Activated T-cell treated with anti-CD3 and anti-CD28 coated beads, Interleukin-2, amount 50 U/mL, for 24 hours (primary cell): ENCODE data around the gene IRAK4.
"Not testable (repeated sequence)": the region's sequence is repeated elsewhere in the genome, so short reads cannot be mapped to it uniquely, and the experiment has no call there.

Experiments
- DNase-seq: peaks from one replicate; pipeline ENCODE4 v3.0.0-alpha.2; 2020
- H3K27ac Mint-ChIP-seq: 2 replicates; pipeline ENCODE4 v1.8.0; 2020; ENCODE audit warnings: mild to moderate bottlenecking, mixed read lengths
- H3K27me3 Mint-ChIP-seq: 2 replicates; pipeline ENCODE4 v1.8.0; 2020; ENCODE audit warnings: mixed read lengths
- H3K36me3 Mint-ChIP-seq: 2 replicates; pipeline ENCODE4 v1.8.0; 2020; ENCODE audit warnings: low read depth, mixed read lengths
- H3K4me1 Mint-ChIP-seq: 2 replicates; pipeline ENCODE4 v1.8.0; 2020; ENCODE audit warnings: low read depth, mixed read lengths
- H3K4me3 Mint-ChIP-seq: 2 replicates; pipeline ENCODE4 v1.8.0; 2020; ENCODE audit warnings: mild to moderate bottlenecking, moderate library complexity, mixed read lengths
- H3K9me3 Mint-ChIP-seq: 2 replicates; pipeline ENCODE4 v1.8.0; 2020; ENCODE audit warnings: mixed read lengths

The IRAK4 gene

GRCh38 chr12:43751360-43751759 is 7.4 kb upstream of the IRAK4 start:
- H3K9me3 Mint-ChIP-seq, DNase-seq, H3K27ac Mint-ChIP-seq, H3K27me3 Mint-ChIP-seq, H3K4me3 Mint-ChIP-seq: not testable (repeated sequence)
- Mint-ChIP-seq H3K4me1 (peaks cover 35% of the 10 kb centered on the region), H3K36me3 (peaks cover 76% of the 10 kb centered on the region)

DNA sequence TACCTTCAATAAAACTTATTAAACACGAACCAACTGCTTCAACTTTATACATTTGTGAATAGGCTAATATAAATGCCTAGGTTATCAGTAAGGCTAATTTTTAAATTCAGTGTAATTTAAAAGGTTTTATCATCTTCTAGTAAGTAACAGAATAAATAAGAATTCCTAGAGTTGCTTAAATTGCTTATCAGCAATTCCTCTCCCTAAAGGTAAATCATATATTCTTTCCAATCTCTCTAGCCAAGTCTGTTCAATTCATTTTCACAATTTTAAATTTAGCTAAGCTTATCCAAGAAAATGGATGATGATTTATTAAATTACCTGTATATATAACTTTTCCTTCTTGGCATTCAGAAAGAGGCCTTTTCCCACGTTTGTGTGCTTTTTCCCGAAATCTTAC is 4.7 kb upstream of the IRAK4 start:
- no peak for DNase-seq
- no peak overlapping the region for H3K27ac Mint-ChIP-seq
- peaks cover 8% of the 10 kb centered on the region for H3K9me3 Mint-ChIP-seq
- peaks cover 81% of the 10 kb centered on the region for H3K36me3 Mint-ChIP-seq
- H3K4me1 Mint-ChIP-seq = peaks cover 51% of the 10 kb centered on the region
- H3K27me3 Mint-ChIP-seq = no peaks in the 10 kb centered on the region
- H3K4me3 Mint-ChIP-seq = no peak overlapping the region

DNA sequence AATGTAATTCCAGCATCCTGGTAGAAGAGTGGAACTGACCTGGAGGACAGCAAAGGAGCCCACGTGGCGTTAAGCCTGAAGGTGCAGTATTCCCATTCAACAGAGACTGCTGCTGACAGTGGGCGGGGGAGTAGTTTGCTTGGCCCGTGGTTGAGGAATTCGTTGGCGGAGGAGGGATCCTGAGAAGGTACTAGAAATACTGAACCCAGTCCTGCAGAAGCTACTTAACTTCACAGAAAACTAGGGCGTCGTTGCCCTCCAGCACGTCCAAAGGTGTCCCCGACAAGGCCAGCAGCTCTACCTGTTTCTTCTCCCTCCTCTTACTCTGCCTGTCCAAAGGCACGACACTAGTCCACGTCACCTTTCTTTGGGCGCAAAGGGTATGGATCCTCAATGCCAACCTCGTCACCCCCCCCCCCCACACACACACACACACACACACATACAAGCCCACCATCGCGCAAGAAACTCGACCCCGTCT is 464 bp upstream of the IRAK4 start:
- Mint-ChIP-seq H3K27ac (peak overlapping the region; percentile 99), H3K4me3 (peak overlapping the region; percentile 95), H3K4me1 (peaks cover 74% of the 10 kb centered on the region), H3K9me3 (no peaks in the 10 kb centered on the region), H3K36me3 (peaks cover 74% of the 10 kb centered on the region), H3K27me3 (no peaks in the 10 kb centered on the region)
- DNase-seq = no peak

DNA sequence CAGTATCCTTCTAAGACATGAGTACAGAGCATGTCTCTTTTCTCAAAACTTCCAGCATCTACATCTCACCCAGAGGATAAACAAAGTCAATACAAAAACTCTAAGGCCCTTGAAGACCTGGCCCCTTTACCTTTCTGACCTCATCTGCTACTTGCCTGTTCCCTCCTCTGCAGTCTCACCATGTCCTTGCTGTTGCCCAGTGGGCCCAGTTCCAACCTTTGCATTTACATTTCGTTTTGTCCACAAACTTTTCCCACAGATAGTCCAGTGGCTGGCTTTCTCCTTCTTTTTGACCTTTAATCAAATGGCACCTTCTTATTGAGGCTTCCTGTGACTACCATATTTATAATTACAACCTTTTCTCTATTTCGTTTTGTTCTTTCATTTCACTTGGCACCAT is 1.6 kb downstream of the IRAK4 start:
- no peaks in the 10 kb centered on the region for H3K27me3 Mint-ChIP-seq
- H3K4me3 Mint-ChIP-seq = peak overlapping the region; percentile 95
- peaks cover 58% of the 10 kb centered on the region for H3K36me3 Mint-ChIP-seq
- H3K9me3 Mint-ChIP-seq = no peaks in the 10 kb centered on the region
- DNase-seq = no peak
- peak overlapping the region; percentile 99 for H3K27ac Mint-ChIP-seq
- peaks cover 71% of the 10 kb centered on the region for H3K4me1 Mint-ChIP-seq

DNA sequence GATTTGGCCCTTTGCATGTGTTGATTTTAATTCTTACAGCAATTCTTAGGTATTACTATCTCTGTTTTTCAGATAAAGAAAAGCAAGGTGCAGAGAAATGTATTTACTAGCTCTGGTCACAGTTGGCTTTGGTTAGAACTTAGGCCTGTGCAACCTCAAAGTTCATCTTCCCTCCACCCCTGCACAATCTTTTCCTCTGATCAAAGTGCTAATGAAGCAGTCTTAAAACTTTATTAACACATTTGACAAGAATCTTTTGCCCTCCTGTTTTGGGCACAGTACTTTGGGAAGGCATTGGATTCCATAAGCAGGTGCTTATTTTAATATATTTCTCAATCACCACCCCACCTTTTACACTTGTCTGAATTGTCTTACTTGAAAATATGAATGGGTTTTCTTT is 2.7 kb downstream of the IRAK4 start:
- H3K27me3 Mint-ChIP-seq = no peaks in the 10 kb centered on the region

DNA sequence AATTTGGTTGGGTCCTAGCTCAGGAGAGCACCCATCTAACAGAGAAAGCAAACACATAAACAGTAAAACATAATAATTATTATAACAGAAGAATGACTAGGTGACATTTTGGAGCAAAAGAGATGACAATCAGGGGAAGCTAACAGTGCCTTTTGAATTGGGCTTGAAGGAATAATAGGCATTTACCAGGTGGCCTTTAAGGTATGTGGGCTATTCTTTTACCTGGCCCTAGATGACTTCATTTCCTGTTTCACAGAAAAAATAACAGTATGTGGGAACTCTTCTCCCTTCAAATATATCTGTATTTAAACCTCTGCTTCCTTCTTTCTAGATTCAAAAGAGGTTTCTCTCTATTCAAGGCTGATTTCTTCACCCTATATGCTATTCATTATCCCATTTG is 3.8 kb downstream of the IRAK4 start:
- peaks cover 46% of the 10 kb centered on the region for H3K36me3 Mint-ChIP-seq
- H3K4me3 Mint-ChIP-seq = no peak overlapping the region
- no peak overlapping the region for H3K27ac Mint-ChIP-seq
- H3K9me3 Mint-ChIP-seq = no peaks in the 10 kb centered on the region
- peaks cover 53% of the 10 kb centered on the region for H3K4me1 Mint-ChIP-seq
- no peak for DNase-seq
- H3K27me3 Mint-ChIP-seq = no peaks in the 10 kb centered on the region

More for the DNA sequence above, 2.7 kb downstream of the IRAK4 start:
- Mint-ChIP-seq H3K4me1 (peaks cover 60% of the 10 kb centered on the region), H3K4me3 (peak overlapping the region; percentile 95), H3K9me3 (no peaks in the 10 kb centered on the region), H3K27ac (peak overlapping the region; percentile 39), H3K36me3 (peaks cover 48% of the 10 kb centered on the region)
- no peak for DNase-seq

DNA sequence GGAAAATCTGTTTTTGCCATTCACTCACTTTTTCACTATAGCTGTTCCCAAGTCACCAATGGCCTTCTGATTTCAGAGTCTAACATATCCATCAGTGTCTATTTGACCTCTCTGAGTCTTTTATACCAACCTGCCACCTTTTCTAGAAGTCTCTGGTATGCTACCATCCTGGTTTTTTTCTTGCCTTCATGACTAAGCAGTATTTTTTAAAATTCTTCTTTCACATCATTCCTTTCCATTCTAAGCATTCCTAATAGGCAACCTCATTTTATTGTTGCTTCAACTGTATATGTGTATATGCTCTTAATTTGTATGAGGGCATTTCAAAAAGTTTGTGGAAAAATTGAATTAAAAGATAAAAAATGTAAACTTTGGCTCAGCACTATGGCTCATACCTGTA is 5.0 kb downstream of the IRAK4 start:
- peaks cover 51% of the 10 kb centered on the region for H3K4me1 Mint-ChIP-seq
- H3K36me3 Mint-ChIP-seq = peaks cover 36% of the 10 kb centered on the region
- no peak overlapping the region for H3K27ac Mint-ChIP-seq
- no peak for DNase-seq
- H3K4me3 Mint-ChIP-seq = no peak overlapping the region
- H3K9me3 Mint-ChIP-seq = no peaks in the 10 kb centered on the region
- H3K27me3 Mint-ChIP-seq = no peaks in the 10 kb centered on the region

DNA sequence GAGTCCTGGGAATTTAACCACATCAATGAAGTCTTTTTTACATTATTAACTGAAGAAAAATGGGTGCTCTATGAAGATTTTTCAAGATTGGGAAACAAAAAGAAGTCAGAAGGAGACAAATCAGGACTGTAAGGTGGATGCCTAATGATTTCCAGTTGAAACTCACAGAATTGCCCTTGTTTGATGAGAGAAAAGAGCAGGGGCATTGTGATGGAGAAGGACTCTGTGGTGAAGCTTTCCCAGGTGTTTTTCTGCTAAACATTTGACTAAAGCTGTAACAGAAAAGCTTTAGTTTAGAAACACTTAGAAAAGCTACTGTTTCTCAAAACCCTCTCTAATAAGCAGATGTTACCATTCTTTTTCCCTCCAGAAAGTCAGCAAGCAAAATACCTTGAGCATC is 5.8 kb downstream of the IRAK4 start:
- H3K36me3 Mint-ChIP-seq = peaks cover 29% of the 10 kb centered on the region
- no peak overlapping the region for H3K4me3 Mint-ChIP-seq
- H3K27me3 Mint-ChIP-seq = no peaks in the 10 kb centered on the region
- no peak for DNase-seq
- peaks cover 51% of the 10 kb centered on the region for H3K4me1 Mint-ChIP-seq
- no peaks in the 10 kb centered on the region for H3K9me3 Mint-ChIP-seq
- H3K27ac Mint-ChIP-seq = no peak overlapping the region

DNA sequence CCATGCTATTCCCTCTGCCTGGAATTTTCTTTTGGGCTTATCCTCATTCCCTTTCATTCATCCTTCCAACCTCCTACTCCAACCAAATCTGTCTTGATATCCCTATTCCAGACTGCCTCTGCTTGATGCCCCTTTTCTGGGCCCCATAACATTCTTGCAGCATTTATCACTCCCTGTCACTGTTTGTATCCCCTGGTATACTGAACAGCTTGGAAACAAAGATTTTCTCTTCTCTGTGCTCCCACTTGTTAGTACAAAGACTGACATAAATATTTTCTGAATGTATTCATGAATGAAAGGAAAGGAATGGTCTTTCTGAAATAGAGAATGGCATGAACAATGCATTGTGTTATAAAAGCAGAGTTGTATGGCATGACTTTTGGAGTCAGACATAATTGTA is 7.5 kb downstream of the IRAK4 start:
- Mint-ChIP-seq H3K9me3 (no peaks in the 10 kb centered on the region), H3K27ac (no peak overlapping the region), H3K4me3 (no peak overlapping the region), H3K36me3 (peaks cover 16% of the 10 kb centered on the region), H3K4me1 (peaks cover 48% of the 10 kb centered on the region), H3K27me3 (no peaks in the 10 kb centered on the region)
- no peak for DNase-seq

- H3K36me3 Mint-ChIP-seq = peaks cover 39% of the 10 kb centered on the region
- no peak for DNase-seq
- H3K27me3 Mint-ChIP-seq = no peaks in the 10 kb centered on the region
- no peak overlapping the region for H3K4me3 Mint-ChIP-seq
- H3K4me1 Mint-ChIP-seq = no peaks in the 10 kb centered on the region
- H3K9me3 Mint-ChIP-seq = no peaks in the 10 kb centered on the region
- no peak overlapping the region for H3K27ac Mint-ChIP-seq
Measured at GRCh38 chr12:43776498-43776897, 17.7 kb downstream of the IRAK4 start.

GRCh38 chr12:43786899-43787693 is 28.3 kb downstream of the IRAK4 start:
- H3K9me3 Mint-ChIP-seq = no peaks in the 10 kb centered on the region
- H3K27ac Mint-ChIP-seq = no peak overlapping the region
- no peak for DNase-seq
- H3K36me3 Mint-ChIP-seq = peaks cover 66% of the 10 kb centered on the region
- no peaks in the 10 kb centered on the region for H3K4me1 Mint-ChIP-seq
- no peaks in the 10 kb centered on the region for H3K27me3 Mint-ChIP-seq
- H3K4me3 Mint-ChIP-seq = no peak overlapping the region

- H3K27me3 Mint-ChIP-seq = no peaks in the 10 kb centered on the region
- H3K36me3 Mint-ChIP-seq = peaks cover 61% of the 10 kb centered on the region
- no peak for DNase-seq
- H3K4me1 Mint-ChIP-seq = no peaks in the 10 kb centered on the region
- H3K9me3 Mint-ChIP-seq = no peaks in the 10 kb centered on the region
- H3K4me3 Mint-ChIP-seq = no peak overlapping the region
- H3K27ac Mint-ChIP-seq = peak overlapping the region; percentile 22
Measured at GRCh38 chr12:43789941-43790340, 31.2 kb downstream of the IRAK4 start.

DNA sequence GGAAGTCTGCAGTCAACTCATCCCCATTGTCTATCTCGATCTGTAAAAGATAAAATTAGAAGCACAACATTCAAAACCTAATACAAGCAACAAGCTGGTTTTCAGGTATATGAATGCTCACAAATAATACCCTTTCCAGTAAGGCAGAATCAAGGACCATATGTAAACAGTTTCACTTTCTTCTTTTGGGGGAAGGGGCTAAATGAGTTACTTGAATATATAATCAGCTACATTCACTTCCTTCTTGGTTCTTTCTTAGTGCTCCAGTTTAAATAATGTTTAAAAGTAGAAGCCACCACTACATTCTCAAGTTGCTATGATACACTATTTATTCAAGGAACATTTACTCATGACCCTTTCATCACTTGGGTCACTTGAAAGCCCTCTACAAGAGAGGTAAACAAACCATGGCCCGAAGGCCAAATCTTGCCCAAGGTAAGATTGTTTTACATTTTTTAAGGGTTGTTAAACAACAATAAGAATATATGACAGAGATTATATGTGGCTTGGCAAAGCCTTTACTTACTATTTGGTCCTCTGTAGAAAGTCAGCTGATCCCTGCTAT is 37.0 kb downstream of the IRAK4 start:
- peaks cover 14% of the 10 kb centered on the region for H3K4me1 Mint-ChIP-seq
- H3K4me3 Mint-ChIP-seq = no peak overlapping the region
- peak overlapping the region; percentile 63 for H3K27ac Mint-ChIP-seq
- DNase-seq = no peak
- peaks cover 71% of the 10 kb centered on the region for H3K36me3 Mint-ChIP-seq
- no peaks in the 10 kb centered on the region for H3K9me3 Mint-ChIP-seq
- no peaks in the 10 kb centered on the region for H3K27me3 Mint-ChIP-seq

- Mint-ChIP-seq H3K36me3 (peaks cover 79% of the 10 kb centered on the region), H3K9me3 (no peaks in the 10 kb centered on the region), H3K4me1 (peaks cover 18% of the 10 kb centered on the region), H3K4me3 (no peak overlapping the region), H3K27me3 (no peaks in the 10 kb centered on the region), H3K27ac (peak overlapping the region; percentile 57)
- DNase-seq = no peak
Measured at GRCh38 chr12:43797561-43798217, 38.9 kb downstream of the IRAK4 start.
